Spinal cord (tissue), 10 donors: ENCODE data around the gene MTHFSD. TPM values are rescaled to one million over a fixed set of nuclear protein-coding genes. Genes with fewer than 3 reads are reported as not detected.

ENCODE experiments used
- DNase-seq, 6 donors: peaks; one replicate each; pipeline versions ENCODE4 v3.0.0 to v3.0.0-alpha.2; 2013 to 2015; ENCODE audit warnings: low spot score in 6 of 6, low read depth in 4 of 6
- H3K27ac ChIP-seq: one replicate; pipeline ENCODE4 v1.5.1; 2013; ENCODE audit warnings: low read depth, low read length, control low read depth
- H3K27me3 ChIP-seq: one replicate; pipeline ENCODE4 v1.6.1; 2013; ENCODE audit warnings: low read length; ENCODE audit not compliant: control insufficient read depth, insufficient read depth
- H3K36me3 ChIP-seq: one replicate; pipeline ENCODE4 v1.6.1; 2013; ENCODE audit warnings: low read length; ENCODE audit not compliant: control insufficient read depth, insufficient read depth
- H3K4me1 ChIP-seq: one replicate; pipeline ENCODE4 v1.6.1; 2013; ENCODE audit warnings: low read length; ENCODE audit not compliant: control insufficient read depth, insufficient read depth
- H3K4me3 ChIP-seq: one replicate; pipeline ENCODE4 v1.5.1; 2013; ENCODE audit warnings: low read depth, low read length, control low read depth
- H3K9me3 ChIP-seq: one replicate; pipeline ENCODE4 v1.6.1; 2013; ENCODE audit warnings: low read length; ENCODE audit not compliant: control insufficient read depth, insufficient read depth
- WGBS: methylation state at CpG from one replicate; pipeline ENCODE4 v1.1.5; 2013; ENCODE audit warnings: missing lambda C conversion rate; ENCODE audit not compliant: insufficient coverage; 5-methylcytosine and 5-hydroxymethylcytosine counted together
- long read RNA-seq, 4 donors: transcript quantifications; one replicate each; lab custom pipeline, GENCODE V29; 2026
- polyA plus RNA-seq, 2 donors: library from polyadenylated mRNA; unstranded; fragments of 120-200 nt; gene quantifications; one replicate each; pipeline ENCODE4 v1.2.1, GENCODE V29; 2013; ENCODE audit not compliant: insufficient read length in 2 of 2
- total RNA-seq, 2 donors: library from RNA; depleted of rRNA in 1 of 2; stranded (reverse); fragments of 120-200 nt in 1 of 2; fragments of >200 nt in 1 of 2; gene quantifications; one replicate each; pipeline versions ENCODE4 v1.2.3 to v1.2.4, GENCODE V29; 2013 to 2014
- donor health status: healthy.

The MTHFSD gene, protein sequence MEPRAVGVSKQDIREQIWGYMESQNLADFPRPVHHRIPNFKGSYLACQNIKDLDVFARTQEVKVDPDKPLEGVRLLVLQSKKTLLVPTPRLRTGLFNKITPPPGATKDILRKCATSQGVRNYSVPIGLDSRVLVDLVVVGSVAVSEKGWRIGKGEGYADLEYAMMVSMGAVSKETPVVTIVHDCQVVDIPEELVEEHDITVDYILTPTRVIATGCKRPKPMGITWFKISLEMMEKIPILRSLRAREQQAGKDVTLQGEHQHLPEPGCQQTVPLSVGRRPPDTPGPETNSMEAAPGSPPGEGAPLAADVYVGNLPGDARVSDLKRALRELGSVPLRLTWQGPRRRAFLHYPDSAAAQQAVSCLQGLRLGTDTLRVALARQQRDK
- total RNA-seq (10 to 100 TPM; 16.2 to 18.6 TPM), polyA plus RNA-seq (10 to 100 TPM; 20.5 to 20.6 TPM)
- long read RNA-seq, donor 1, transcript MTHFSD-219 (1 exons, 3,623 nt), result major isoform, 15 of 18 reads
- long read RNA-seq, donor 1, partial matches to known transcripts, result 0 of 18 reads
- long read RNA-seq, donor 1, other reads (novel, unspliced or antisense), result 0 of 18 reads
- long read RNA-seq, donor 2, partial matches to known transcripts, result 0 of 4 reads
- long read RNA-seq, donor 2, other reads (novel, unspliced or antisense), result 0 of 4 reads
- long read RNA-seq, donor 3, transcript MTHFSD-219 (1 exons, 3,623 nt), result major isoform, 8 of 9 reads
- long read RNA-seq, donor 3, partial matches to known transcripts, result 0 of 9 reads
- long read RNA-seq, donor 3, other reads (novel, unspliced or antisense), result 0 of 9 reads
- long read RNA-seq, donor 4, transcript MTHFSD-219 (1 exons, 3,623 nt), result major isoform, 24 of 29 reads
- long read RNA-seq, donor 4, partial matches to known transcripts, result 0 of 29 reads
- long read RNA-seq, donor 4, other reads (novel, unspliced or antisense), result 0 of 29 reads

GRCh38 chr16:86554917-86555703 is at the start of gene MTHFSD:
Gene MTHFSD (minus strand): TSS chr16:86555235. CDS start chr16:86555184, 51 bp downstream.
- WGBS, result 4% methylated on average over 70 of the region's 70 CpGs
- peaks cover 25% of the 10 kb centered on the region for H3K4me1 ChIP-seq
- peak within 1 kb of the TSS; percentile 95 for H3K4me3 ChIP-seq
- peak within 1 kb of the TSS; percentile 71 for H3K27ac ChIP-seq
- no peaks in the 10 kb centered on the region for H3K9me3 ChIP-seq
- H3K36me3 ChIP-seq, result peaks cover 16% of the 10 kb centered on the region
- no peaks in the 10 kb centered on the region for H3K27me3 ChIP-seq
- DNase-seq, result peak in 5 of 6 donors; percentile 91 to 98 (median 92)

- 87% methylated on average over 6 of the region's 16 CpGs for WGBS
- no peaks in the 10 kb centered on the region for H3K4me1 ChIP-seq
- no peaks in the 10 kb centered on the region for H3K27me3 ChIP-seq
- H3K4me3 ChIP-seq, result no peak overlapping the region
- no peaks in the 10 kb centered on the region for H3K36me3 ChIP-seq
- H3K27ac ChIP-seq, result no peak overlapping the region
- DNase-seq, result no peak
- H3K9me3 ChIP-seq, result no peaks in the 10 kb centered on the region
These were observed 49.6 kb upstream of the MTHFSD start for GRCh38 chr16:86604436-86605193.

DNA sequence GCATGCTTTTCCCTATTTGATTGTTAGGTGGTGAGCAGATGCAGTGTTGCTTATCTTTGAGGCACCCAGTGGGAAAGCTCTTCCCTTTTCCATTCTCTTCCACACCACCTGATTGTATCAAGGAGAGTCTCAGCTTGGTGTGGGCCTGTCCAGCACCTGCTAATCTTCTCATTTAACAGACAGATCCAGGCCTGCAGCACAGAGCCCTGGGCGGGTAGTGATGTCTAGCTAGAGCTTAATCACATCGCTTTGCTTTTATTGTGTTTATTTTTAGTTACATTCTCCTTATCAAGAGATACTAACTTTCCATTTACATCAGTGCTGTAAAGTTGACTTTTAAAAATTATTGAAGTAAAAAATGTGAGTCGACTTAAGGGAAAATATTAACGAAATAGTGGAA is 47.5 kb upstream of the MTHFSD start:
- Histone ChIP-seq H3K9me3 (no peaks in the 10 kb centered on the region), H3K4me3 (no peak overlapping the region), H3K4me1 (no peaks in the 10 kb centered on the region), H3K27ac (no peak overlapping the region), H3K36me3 (no peaks in the 10 kb centered on the region), H3K27me3 (no peaks in the 10 kb centered on the region)
- WGBS, result no CpG with 5 or more reads among the region's 4 CpGs
- DNase-seq, result no peak

- Histone ChIP-seq H3K27me3 (peaks cover 4% of the 10 kb centered on the region), H3K9me3 (no peaks in the 10 kb centered on the region), H3K36me3 (no peaks in the 10 kb centered on the region), H3K4me1 (no peaks in the 10 kb centered on the region), H3K4me3 (no peak overlapping the region), H3K27ac (no peak overlapping the region)
- WGBS, result 80% methylated on average over 2 of the region's 2 CpGs
- no peak for DNase-seq
These were observed 46.3 kb upstream of the MTHFSD start for GRCh38 chr16:86601356-86601755.

DNA sequence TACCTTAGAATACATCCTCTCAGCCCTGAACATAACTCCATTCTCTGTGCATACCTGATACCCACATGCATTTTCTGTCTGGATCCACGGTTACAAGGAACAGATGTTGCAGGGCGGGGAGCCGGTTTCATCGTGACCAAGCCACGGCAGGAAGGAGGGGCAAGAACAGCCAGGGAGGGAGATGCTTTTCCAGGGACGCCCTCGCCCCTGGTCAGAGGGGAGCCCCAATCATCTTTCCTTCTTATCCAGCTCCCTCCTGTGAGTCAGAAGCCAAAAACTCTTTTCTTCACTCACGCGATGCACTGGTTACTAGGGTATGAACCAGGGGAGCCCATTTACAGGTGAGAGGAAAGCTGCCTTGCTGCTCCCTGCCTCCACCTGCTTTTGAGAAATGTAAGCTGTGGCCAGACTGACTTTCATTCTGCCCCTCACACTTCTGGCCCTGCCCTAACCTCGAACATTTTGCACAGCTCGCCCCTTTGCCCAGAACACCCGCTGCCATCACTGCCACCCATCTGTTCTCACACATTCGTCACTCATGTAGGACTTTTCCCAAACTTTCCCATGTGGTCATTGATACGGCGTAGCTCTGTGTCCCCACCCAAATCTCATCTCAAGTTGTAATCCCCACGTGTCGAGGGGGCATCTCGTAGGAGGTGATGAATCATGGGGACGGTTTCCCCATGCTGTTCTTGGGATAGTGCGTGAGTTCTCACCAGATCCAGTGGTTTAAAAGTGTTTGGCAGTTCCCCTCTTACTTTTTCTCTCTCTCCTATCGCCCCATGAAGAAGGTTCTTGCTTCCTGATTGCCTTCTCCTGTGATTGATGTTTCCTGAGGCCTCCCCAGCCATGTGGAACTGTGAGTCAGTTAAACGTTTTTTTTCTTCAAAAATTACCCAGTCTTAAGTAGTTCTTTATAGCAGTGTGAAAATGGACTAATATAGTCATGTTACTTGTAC is 43.9 kb upstream of the MTHFSD start:
- Histone ChIP-seq H3K27me3 (peaks cover 28% of the 10 kb centered on the region), H3K9me3 (no peaks in the 10 kb centered on the region), H3K4me3 (no peak overlapping the region), H3K36me3 (no peaks in the 10 kb centered on the region), H3K27ac (peak overlapping the region; percentile 36), H3K4me1 (no peaks in the 10 kb centered on the region)
- 85% methylated on average over 12 of the region's 22 CpGs for WGBS
- DNase-seq, result peak in 1 of 6 donors; percentile 4

- DNase-seq, result peak in 1 of 6 donors; percentile 53
- H3K4me3 ChIP-seq, result no peak overlapping the region
- no peaks in the 10 kb centered on the region for H3K9me3 ChIP-seq
- peaks cover 36% of the 10 kb centered on the region for H3K27me3 ChIP-seq
- H3K27ac ChIP-seq, result no peak overlapping the region
- no peaks in the 10 kb centered on the region for H3K36me3 ChIP-seq
- 75% methylated on average over 3 of the region's 7 CpGs for WGBS
- peaks cover 7% of the 10 kb centered on the region for H3K4me1 ChIP-seq
These were observed 43.0 kb upstream of the MTHFSD start for GRCh38 chr16:86597880-86598606.

- H3K27me3 ChIP-seq, result peaks cover 43% of the 10 kb centered on the region
- WGBS, result 96% methylated on average over 12 of the region's 18 CpGs
These were observed 42.3 kb upstream of the MTHFSD start for GRCh38 chr16:86597126-86597879.

More at GRCh38 chr16:86597126-86597879, 42.3 kb upstream of the MTHFSD start:
- Histone ChIP-seq H3K36me3 (no peaks in the 10 kb centered on the region), H3K4me1 (peaks cover 7% of the 10 kb centered on the region), H3K4me3 (no peak overlapping the region), H3K9me3 (no peaks in the 10 kb centered on the region), H3K27ac (no peak overlapping the region)
- no peak for DNase-seq
